CD4-positive, alpha-beta T cell treated with Interleukin-6 at 100 ng/mL for 8 hours (primary cell): ENCODE data around the gene NDP.
A peak's percentile ranks its signal among the peaks of the same experiment; 100 is the strongest.
"Not testable (repeated sequence)": the region's sequence is repeated elsewhere in the genome, so short reads cannot be mapped to it uniquely, and the experiment has no call there.

Experiments
- DNase-seq: peaks from one replicate; pipeline ENCODE4 v3.0.0-alpha.2; 2020; ENCODE audit warnings: mixed read lengths, low spot score

The NDP gene

DNA sequence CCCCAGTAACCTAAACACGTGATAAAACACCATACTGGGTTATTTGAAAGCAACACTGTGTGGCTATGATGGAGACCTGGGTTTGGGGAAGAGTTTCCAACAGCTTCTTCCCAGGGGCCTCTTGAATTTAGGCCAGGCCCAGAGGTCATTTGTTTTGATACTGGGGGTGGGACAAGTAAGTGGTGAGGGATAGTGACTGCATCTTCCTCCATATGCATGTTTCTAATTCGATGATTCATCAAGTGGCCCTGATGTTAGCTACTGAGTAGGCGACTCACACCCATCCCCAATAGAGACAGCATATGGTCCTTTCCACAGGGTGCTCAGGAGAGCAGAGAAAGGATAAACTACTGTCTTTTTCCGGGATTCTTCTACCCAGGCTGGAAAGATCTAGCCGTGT lies 2.7 kb downstream of the NDP start:
- DNase-seq, result no peak

DNA sequence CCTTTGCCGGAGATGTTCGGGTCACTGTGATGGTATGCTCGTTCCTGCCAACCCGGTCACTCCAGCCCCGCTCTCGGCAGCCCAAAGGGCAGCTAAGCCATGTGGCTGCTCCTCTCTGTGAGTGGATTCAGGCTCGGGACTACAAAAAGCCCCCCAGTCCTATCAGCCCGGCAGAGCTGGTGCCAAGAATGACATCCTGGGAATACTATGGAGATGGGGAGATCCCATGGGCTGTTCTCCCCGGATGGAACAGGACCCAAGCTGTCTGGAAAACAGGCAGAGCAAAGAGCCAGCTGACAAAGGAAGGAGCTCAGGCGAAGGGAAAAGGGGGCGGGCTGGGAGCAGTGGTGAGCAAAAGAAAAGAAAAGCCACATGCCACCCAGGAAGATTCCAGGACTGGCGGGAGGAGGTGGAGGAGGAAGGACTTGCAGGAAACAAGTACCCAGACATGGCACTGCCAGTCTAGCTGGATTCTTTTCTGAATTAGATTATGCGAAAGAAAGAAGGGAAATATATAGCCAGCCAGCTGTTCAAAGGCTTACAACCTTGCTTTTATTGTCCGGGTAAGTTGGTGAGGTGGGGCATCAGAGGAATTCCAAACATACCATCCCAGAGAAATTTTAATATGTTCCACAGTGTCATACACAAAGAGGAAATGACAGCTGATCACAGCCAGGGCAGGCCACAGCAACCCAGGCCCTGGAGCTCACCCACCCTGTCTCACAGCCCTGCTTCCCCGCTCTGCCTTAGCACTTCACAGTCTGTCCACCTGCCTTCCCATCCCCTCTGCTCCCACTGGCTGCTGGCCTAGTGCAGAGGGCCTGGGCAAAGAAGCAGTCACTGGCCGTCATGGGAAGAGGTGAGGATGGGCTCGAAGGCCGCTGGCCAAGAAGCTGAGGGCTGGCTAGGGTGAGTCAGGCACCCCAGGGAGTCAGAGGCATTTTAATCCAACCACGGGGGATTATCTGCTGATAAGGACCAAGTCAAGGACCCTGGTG lies 3.4 kb downstream of the NDP start:
- DNase-seq, result no peak

DNA sequence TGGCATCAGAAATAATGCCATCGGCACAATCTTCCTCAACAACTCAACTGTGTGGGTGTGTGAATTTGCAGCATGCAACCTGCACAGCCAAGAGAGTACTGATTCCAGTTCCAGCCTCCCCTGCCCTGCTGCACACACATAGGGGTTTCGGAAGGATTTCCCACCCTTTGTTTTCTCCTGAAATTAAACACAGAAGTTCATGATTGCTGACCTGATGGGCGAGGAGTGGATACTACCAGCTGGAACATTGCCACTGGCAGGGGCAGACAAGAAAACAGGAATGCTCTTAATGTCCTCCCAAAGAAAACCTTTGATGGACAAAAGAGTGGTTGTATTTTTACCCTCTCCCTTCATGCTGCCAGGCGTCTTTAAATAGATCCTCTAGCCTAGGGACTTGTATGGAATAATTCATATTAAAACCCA lies 4.8 kb downstream of the NDP start:
- no peak for DNase-seq

DNA sequence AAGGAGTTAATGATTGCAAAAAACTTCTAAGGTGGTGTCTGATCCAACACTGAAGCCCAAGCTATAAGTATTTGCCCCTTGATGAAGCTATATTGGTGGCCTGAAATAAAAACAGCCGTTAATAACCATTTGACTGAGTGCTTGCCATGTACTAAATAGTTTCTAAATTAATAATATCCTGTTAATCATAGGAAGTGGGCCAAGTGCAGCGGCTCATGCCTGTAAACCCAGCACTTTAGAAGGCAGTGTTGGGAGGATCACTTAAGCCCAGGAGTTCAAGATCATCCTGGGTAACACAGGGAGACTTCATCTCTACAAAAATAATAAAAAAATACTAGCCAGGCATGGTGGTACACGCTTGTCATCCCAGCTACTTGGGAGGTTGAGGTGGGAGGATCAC lies 8.3 kb downstream of the NDP start:
- no peak for DNase-seq

DNA sequence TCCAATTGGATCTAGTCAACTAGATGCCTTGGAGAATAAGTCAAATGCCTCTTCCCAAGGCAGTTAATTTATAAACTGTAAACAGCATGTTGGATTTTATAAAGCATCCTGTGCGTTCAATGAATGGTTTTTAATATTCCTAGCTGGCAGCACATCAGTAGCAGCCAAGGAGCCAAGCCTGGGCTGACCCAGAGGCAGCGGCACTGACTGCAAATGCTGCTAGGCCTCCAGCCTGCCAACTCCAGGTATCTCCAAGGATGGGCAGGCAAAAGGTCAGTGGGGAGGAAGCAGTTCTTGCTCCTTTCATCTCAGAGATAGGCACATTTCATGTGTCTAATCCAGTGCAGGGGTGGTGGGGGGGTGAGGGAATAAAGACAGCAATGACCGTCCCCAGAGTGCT lies 9.5 kb downstream of the NDP start:
- DNase-seq, result no peak

DNA sequence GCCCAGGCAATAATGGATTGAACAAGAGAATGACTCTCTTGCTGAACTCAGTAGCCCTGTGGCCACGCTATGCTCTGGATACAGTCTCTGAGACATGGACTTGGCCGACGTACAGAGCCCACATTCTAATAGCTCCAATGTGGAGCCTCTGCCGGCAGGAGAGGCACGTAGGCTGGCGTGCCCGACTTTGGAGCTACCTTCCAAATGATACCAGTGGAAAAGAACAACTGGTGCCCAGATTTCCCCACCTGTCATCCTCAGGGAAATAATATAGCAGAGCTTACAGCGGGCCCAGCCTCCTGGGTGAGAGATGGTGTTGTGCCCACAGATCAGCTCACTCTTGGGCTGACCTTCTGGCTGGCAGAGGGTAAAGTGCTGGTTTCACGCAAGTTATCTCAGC lies 10.6 kb downstream of the NDP start:
- DNase-seq, result no peak

DNA sequence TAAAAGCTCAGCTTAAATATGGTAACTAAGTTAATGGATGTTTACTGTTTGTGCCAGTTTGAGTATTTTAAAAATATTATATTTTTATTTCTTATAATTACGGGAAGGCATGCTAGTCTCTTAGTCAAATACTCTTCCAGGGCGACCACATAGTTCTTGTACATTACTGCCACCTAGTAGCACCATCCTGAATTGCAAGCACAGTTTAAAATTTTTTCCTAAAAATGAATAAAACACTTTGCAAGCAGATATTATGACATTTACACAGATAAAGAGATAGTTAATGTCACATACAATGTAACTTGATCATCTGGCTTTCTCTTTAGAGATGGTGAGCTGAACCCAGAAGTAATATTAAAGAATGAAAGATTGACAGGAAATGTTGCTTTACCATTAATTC lies 11.5 kb downstream of the NDP start:
- DNase-seq, result no peak

DNA sequence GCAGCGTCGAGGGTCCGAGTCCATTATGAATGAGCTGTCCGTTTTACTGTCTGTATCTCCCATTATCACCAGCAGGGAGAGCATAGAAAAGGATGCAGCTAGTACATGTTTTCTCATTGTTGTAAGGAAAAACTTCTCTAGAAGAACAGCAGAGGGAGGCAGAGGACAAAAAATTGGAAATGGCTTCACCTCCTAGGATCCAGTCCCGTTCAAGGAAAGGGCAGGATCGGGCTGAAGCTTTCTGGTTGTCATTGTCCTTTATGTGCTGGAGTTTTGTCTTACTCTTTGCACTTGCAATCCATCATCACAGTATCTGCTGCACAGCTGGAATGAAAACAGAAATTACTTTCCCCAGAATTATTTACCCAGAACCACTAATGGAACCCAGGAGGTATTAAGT lies 14.7 kb downstream of the NDP start:
- DNase-seq, result peak; percentile 48

DNA sequence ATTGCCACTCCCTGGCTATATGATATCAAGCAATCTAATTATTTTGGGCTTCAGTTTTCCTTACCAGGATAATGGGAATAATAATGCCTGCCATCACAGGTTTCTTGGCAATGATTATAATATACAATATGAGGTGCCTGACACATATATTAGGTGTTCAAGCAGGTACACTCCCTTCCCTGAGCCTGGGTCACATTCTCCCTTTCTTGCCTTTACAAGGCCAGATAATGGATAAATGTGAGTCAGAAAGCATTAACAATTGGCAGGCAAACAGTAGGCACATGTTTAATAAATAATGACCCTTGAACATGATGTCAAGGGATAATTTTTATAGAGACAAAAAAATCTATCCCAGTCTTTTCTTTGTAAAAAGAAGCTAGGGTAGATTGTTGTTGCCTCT lies 17.2 kb downstream of the NDP start:
- no peak for DNase-seq

DNA sequence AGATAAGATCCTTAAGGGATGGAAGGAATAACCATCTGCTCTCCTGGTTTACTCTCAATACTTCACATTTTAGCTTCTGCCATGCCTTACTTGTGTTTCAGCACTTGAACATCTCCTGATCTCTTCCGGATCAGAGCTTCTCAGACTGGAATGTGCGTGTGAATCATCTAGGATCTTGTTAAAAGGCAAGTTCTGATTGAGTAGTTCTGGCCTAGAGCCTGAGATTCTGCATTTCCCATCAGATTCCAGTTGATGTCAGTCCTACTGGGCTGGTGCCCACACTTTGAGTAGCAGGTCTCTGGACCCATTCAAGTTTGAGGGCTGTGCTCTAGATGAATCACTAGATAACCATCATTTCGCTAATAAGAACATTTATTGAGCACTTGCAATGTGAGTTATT lies 20.0 kb downstream of the NDP start:
- no peak for DNase-seq

DNA sequence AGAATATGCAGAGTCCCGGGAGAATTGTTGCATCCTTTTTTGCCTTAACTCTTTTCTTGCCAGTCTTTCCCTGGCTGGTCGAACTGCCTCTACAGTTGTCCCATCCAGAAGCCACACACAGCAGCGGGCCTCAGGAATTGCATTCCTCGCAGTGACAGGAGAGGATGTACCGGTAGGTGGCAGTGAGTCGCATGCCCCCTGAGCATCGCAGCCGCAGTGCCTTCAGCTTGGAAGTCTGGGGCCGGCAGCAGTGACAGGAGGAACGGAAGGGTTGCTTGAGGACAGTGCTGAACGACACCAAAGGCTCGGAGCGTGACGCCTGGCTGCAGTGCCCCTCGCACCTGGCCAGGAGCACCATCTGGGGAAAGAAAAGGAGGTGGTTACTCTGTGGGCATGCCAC lies 23.5 kb downstream of the NDP start:
- peak; percentile 39 for DNase-seq

DNA sequence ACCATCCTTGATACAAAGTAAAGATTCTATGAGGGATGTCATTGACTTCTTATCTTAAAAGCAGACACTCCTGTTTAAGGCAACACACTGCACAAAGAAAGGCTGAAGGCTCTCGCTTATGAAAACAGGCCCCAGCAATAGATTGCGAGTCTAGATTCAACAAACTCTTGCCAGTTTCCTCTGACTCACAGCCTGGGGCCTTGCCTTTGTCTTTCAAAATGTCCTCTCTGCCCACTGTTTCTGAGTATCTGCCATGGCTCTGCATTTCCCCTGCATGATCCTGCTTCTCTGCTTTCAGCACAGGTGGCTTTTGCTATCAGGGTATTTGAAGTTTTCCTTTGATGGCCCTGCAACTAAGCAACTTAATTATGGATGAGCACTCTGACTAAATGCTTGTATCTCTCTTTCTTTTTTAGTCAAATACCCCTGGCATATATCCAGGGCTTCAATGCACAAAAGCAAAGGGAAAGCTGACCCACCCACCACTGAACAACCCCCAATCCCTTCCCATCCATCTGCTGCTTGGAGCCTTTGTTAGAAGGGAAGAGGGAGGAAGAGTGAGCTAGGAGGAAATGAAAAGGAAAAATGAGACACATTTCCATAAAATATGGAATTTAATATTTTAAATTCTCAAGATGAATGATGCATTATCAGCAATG lies 32.2 kb downstream of the NDP start:
- DNase-seq, result no peak

DNA sequence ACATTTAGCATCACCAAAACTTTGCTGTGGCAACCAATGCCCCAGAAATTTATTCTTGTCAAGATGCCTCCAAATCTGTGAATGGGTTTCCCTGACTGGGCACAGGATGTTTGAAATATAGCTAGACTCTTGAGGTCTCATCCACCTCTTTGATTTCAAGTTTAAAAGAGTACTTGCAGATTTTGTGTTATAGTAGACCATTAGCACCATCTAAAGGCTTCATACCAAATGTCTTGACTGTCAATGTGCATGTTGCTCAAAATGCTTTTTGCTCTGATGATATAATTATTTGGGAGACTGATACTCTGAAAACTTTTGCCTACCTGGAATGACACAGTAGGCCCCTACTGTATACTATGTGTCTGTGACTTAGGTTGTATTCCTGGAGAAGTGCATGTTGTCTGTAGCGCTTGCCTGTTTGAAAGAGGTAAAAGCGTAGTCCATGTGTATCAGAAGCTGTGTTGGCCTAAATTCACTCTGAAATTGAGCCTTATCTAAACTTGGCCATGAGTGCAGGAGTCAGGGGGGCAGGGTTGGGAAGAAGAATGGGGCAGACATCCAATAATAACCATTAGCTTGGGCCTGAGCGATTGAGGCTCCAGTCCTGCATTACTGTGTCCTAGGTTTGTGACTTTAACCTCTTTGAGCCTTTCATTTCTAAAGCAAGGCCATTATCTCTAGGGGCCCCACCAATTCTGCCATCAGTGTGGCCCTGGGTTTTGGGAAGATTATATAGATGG lies 33.8 kb downstream of the NDP start:
- no peak for DNase-seq

DNA sequence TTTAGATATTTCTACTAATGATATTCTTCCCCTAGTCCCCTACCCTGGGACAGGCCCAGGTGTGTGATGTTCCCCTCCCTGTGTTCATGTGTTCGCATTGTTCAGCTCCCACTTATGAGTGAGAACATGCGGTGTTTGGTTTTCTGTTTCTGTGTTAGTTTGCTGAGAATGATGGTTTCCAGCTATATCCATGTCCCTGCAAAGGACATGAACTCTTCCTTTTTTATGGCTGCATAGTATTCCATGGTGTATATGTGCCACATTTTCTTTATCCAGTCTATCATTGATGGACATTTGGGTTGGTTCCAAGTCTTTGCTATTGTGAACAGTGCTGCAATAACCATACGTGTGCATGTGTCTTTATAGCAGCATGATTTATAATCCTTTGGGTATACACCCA lies 51.2 kb downstream of the NDP start:
- DNase-seq, result not testable (repeated sequence)

DNA sequence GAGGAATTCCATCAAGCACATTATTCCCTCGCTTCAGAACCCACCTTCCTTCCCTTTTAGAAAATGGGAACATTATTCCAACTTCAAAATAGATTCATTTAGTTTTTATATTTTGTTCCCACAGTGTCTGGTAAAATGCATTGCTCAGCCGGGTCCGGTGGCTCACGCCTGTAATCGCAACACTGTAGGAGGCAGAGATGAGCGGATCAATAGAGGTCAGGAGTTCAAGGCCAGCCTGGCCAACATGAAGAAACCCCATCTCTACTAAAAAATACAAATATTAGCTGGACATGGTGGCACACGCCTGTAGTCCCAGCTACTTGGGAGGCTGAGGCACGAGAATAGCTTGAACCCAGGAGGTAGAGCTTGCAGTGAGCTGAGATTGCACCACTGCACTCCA lies 62.4 kb downstream of the NDP start:
- DNase-seq, result not testable (repeated sequence)

DNA sequence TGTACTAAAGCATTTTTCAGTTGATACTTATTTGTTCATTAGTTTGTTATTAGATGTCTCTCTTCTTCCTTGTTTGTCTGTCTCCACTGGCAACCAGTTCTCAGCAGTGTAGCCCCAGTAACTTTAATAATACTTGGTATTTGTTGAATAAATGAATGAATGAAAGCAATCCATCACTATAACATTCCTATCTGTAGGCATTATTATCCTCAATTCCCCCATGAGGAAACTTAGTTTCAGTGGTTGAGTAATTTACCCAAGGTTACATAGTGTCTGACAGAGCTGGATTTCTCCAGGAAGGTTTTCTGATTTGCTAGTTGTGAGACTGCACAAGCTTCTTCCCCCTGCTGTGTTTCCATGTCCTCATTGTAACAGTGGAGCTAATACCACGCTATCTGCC lies 63.2 kb downstream of the NDP start:
- DNase-seq, result no peak

DNA sequence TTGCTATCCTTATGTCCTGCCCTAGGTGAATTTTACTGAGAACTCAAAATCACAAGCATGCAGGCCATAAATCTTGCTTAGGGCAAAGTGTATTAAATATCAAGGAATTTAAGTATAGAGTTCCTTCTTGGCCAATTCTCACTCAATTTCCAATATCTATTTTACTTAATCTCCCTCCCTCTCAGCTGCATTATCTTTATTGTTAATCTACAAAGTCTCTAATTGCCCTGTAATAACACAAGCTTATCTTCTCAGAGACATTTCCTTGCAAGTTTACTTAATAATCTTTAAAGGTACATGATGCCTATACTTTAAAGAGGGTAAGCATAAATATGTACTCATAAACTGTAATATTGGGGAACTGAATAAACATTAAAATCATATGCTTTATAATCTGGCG lies 64.0 kb downstream of the NDP start:
- no peak for DNase-seq

DNA sequence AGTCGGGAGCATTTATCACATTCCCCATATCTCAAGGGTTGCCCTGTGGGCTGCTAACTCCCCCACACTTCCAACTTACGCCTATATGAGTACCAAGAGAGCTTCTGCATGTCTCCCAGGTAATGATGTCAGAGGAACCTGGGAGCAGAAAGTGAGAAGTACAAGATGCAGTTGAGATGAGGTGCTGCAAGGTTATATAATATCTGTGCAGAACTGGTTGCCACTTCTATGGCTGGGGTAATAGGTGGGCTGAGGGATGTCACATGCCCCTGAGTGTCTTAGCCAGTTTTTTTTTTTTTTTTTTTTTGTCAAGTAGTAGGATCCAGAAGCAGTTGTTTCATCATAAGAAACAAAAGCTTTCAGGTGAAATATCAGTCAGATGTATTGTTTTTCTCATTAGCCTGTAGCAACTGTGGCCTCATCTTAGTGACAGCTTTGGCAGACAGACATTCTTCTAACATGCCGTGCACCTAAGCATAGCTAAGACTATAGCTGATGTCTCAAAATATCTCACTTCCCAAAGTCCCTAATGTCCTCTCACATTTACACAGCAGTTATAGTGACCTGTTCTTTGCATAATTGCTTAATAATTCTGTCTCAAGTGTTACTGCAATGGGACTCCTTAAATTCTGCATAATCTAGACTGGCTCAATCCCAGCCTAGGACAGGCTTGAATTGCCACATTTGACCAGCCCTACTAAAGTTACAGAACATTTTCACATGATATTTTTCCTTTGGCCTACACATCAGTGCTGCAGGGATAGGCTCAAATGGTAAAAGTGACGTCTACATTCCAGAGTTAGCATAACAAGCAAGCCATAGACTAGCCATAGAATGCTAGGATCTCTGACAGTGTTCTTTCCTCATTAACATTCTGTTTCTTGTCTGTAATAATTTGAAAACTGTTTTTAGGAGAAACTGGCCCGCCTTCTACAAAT lies 73.0 kb downstream of the NDP start:
- no peak for DNase-seq
